ENCODE data around the gene TRIM63.

TRIM63 gene

DNA sequence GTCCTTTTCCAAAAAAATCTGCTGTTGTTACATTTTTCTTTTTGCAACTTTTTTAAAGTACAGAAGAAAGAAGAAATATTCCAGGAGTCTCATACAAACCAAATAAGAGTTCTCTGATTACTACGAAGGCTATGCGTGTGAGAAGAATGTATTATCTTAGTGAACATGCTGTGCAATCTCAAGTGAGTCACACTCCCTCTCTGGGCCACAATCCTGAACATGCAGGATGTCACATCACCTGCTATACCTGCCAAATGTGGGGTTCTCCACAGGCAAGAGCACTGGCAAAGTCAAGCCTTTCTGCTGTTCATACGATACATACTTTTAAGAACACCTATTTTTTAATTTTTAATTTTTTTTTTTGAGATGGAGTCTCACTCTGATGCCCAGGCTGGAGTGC lies 21.7 kb upstream of the TRIM63 start:
- no peak for DNase-seq (ENCODE audit: low spot score)
- no peak for TF ChIP-seq CTCF (IDR thresholded peaks at IDR 0.05; ENCODE audit: extremely low read depth, insufficient read depth, missing control alignments)
- in situ Hi-C loops (cut with MboI; ENCODE audit: low pct_unique_long_range_greater_than_20kb, low sequenced_read_pairs, unreplicated experiment) = no loop called here

DNA sequence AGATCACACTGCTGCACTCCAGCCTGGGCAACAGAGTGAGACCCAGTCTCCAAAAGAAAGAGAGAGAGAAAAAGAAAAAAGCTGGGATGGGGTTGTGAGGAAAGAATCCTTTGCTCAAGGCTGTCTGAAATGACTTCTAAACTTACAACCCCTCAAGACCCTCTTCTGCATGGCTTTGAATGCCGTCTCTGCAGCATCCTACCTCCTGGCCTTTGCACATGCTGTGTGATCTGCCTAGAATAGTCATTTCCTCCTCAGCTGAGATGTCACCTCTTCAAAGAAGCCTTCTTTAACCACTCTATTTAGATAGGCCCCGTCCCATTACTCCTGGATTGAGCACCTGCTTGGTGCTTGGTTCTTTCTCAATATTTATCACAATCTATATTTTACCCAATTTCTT lies 17.4 kb upstream of the TRIM63 start:
- TF ChIP-seq CTCF (IDR thresholded peaks at IDR 0.05; ENCODE audit: extremely low read depth, insufficient read depth, missing control alignments) = no peak
- in situ Hi-C loops (cut with MboI; ENCODE audit: low pct_unique_long_range_greater_than_20kb, low sequenced_read_pairs, unreplicated experiment) = no loop called here
- no peak for DNase-seq (ENCODE audit: low spot score)

- no peak for TF ChIP-seq CTCF (IDR thresholded peaks at IDR 0.05; ENCODE audit: extremely low read depth, insufficient read depth, missing control alignments)
- in situ Hi-C loops (cut with MboI; ENCODE audit: low pct_unique_long_range_greater_than_20kb, low sequenced_read_pairs, unreplicated experiment) = no loop called here
These were observed 16.7 kb upstream of the TRIM63 start for GRCh38 chr1:26084091-26084561.

GRCh38 chr1:26083208-26083607 lies 15.8 kb upstream of the TRIM63 start:
- in situ Hi-C loops (cut with MboI; ENCODE audit: low pct_unique_long_range_greater_than_20kb, low sequenced_read_pairs, unreplicated experiment) = no loop called here
- no peak for TF ChIP-seq CTCF (IDR thresholded peaks at IDR 0.05; ENCODE audit: extremely low read depth, insufficient read depth, missing control alignments)
- DNase-seq (ENCODE audit: low spot score) = no peak

More at GRCh38 chr1:26084091-26084561, 16.7 kb upstream of the TRIM63 start:
- DNase-seq (ENCODE audit: low spot score) = no peak

DNA sequence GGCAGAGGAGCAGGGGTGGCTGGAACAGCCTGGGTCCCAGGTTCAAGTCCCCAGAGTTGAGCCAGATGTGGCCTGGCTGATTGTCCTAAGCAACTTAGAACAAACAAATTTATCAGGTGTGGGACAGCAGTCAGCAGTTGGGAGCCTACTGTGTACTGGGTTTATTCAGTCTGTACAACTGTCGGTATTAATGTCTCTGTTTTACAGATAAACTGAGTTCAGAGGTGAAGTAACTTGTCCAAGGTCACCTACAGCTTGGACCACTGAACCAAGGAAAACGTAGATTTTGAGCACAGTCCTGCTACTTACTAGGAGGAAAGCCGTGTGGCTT lies 14.6 kb upstream of the TRIM63 start:
- no peak for DNase-seq (ENCODE audit: low spot score)
- TF ChIP-seq CTCF (IDR thresholded peaks at IDR 0.05; ENCODE audit: extremely low read depth, insufficient read depth, missing control alignments) = no peak
- in situ Hi-C loops (cut with MboI; ENCODE audit: low pct_unique_long_range_greater_than_20kb, low sequenced_read_pairs, unreplicated experiment) = no loop called here

DNA sequence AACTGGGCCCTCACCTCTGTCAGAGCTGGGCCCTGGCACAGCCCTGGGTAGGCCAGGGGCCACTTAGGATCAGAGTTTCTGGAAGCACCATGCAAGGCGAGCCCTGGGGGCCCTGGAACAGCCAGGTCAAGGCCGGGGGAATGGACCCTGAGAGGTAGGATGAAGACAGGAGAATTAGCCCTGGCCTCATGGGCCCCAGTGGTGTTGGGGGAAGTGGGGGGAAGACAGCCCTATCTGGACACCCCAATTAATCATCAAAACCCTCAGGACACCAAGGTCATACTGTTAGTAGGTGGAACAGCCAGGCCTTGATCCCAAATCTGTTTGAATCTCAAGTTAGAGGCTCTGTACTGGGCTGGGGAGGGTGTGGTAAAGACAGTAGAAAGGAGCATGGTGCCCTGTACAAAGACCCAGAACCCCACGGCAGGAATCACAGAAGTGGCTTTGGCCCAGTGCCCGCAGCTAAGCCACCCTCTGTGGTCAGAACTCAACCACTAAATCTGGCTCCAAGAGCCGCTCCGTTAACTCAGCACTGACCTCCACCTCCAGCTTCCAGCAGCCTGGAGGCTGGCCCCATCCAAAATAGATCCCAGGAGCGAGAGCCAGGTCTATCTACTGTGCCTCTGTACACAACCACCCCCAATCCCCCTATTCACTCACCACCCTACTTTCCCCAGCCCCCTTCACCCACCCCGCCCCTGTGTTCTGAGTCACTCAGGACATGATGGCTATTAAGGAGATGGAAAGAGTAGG lies 14.0 kb upstream of the TRIM63 start:
- no peak for TF ChIP-seq CTCF (IDR thresholded peaks at IDR 0.05; ENCODE audit: extremely low read depth, insufficient read depth, missing control alignments)
- in situ Hi-C loops (cut with MboI; ENCODE audit: low pct_unique_long_range_greater_than_20kb, low sequenced_read_pairs, unreplicated experiment) = no loop called here
- no peak for DNase-seq (ENCODE audit: low spot score)

Measured in GM13977 (cell line).